OCI-LY7 (cell line): ENCODE data around the gene GOLPH3. TPM values are rescaled to one million over a fixed set of nuclear protein-coding genes. Genes with fewer than 3 reads are reported as not detected.

Source experiments
- BruUV-seq: library from RNA; stranded (reverse); fragments of 400-500 nt; replicated peaks from 2 replicates; lab custom pipeline; 2021; lab: Mats Ljungman, UMichigan
- CTCF ChIA-PET: fragments of 300-600 bp; sonication (Branson Sonifier 250); formaldehyde crosslinking; loops from one replicate; lab custom pipeline; 2022; ENCODE audit warnings: antibody characterized with exemption; ENCODE audit not compliant: unreplicated experiment; lab: Charles Lee
- POLR2A ChIA-PET: fragments of 300-600 bp; sonication (Branson Sonifier 250); formaldehyde crosslinking; loops from one replicate; lab custom pipeline; 2022; ENCODE audit warnings: antibody characterized with exemption; lab: Charles Lee
- DNase-seq: peaks from one replicate; pipeline ENCODE4 v3.0.0-alpha.2; 2015; ENCODE audit warnings: low spot score
- H2AFZ ChIP-seq: fragments of 200-600 bp; sonication (generic), shearing (Covaris generic); 2 replicates; pipeline ENCODE4 v1.6.1; 2014; ENCODE audit warnings: mild to moderate bottlenecking, antibody characterized with exemption, low read length, moderate library complexity
- H3K27ac ChIP-seq: fragments of 200-600 bp; sonication (generic); 2 replicates; pipeline ENCODE4 v1.5.1; 2014; ENCODE audit warnings: mixed run types, low read depth, mild to moderate bottlenecking, moderate library complexity, low read length, inconsistent platforms; ENCODE audit not compliant: poor library complexity, severe bottlenecking
- H3K36me3 ChIP-seq: fragments of 200-600 bp; sonication (generic); 2 replicates; pipeline ENCODE4 v1.6.1; 2014; ENCODE audit warnings: mild to moderate bottlenecking, antibody characterized with exemption, low read length, moderate library complexity, mixed read lengths; ENCODE audit not compliant: insufficient read depth
- H3K4me1 ChIP-seq: fragments of 200-600 bp; sonication (generic); 2 replicates; pipeline ENCODE4 v1.5.1; 2014; ENCODE audit warnings: mild to moderate bottlenecking, low read length; ENCODE audit not compliant: insufficient read depth, poor library complexity, severe bottlenecking
- H3K4me2 ChIP-seq: fragments of 200-600 bp; sonication (generic); 2 replicates; pipeline ENCODE4 v1.6.1; 2014; ENCODE audit warnings: mild to moderate bottlenecking, low read length
- H3K4me3 ChIP-seq: fragments of 200-600 bp; sonication (generic); 2 replicates; pipeline ENCODE4 v1.5.1; 2014; ENCODE audit warnings: mild to moderate bottlenecking, low read depth, low read length; ENCODE audit not compliant: poor library complexity, severe bottlenecking
- H3K79me2 ChIP-seq: fragments of 200-600 bp; sonication (generic); 2 replicates; pipeline ENCODE4 v1.6.1; 2016; ENCODE audit warnings: low read depth, mild to moderate bottlenecking, low read length, moderate library complexity, mixed read lengths; ENCODE audit not compliant: insufficient read depth
- H3K9me2 ChIP-seq: fragments of 200-600 bp; sonication (generic); 2 replicates; pipeline ENCODE4 v1.6.1; 2016; ENCODE audit warnings: mild to moderate bottlenecking, low read length, mixed read lengths; ENCODE audit not compliant: insufficient read depth
- H3K9me3 ChIP-seq: fragments of 200-600 bp; sonication (generic); 2 replicates; pipeline ENCODE4 v1.6.1; 2014; ENCODE audit warnings: mild to moderate bottlenecking, mixed run types, low read length, mixed read lengths
- H4K20me1 ChIP-seq: fragments of 200-600 bp; sonication (generic); 2 replicates; pipeline ENCODE4 v1.6.1; 2014; ENCODE audit warnings: mild to moderate bottlenecking, antibody characterized with exemption, low read length, moderate library complexity, mixed read lengths; ENCODE audit not compliant: insufficient read depth
- EZH2phosphoT487 ChIP-seq: fragments of 200-600 bp; sonication (generic); IDR thresholded peaks from 2 replicates; pipeline ENCODE4 v1.6.1; 2018; ENCODE audit warnings: low read depth, borderline replicate concordance, mild to moderate bottlenecking, mixed run types, antibody characterized with exemption, low read length, moderate library complexity, mixed read lengths
- intact Hi-C: fragments of 100-400 bp; cut with micrococcal nuclease; formaldehyde crosslinking; loops from one replicate; pipeline ENCODE4 v1.10.0; 2022; ENCODE audit not compliant: unreplicated experiment
- total RNA-seq, 2 experiments: library from RNA; depleted of rRNA in 1 of 2; stranded (reverse); fragments of >200 nt in 1 of 2; shearing (Covaris generic) in 1 of 2; gene quantifications; 2 replicates each; pipeline ENCODE4 v1.2.3, GENCODE V29; 2014 to 2022
- TF ChIP-seq, protein P1 (sequence below): fragments of 200-600 bp; sonication (generic); conservative IDR thresholded peaks from 2 replicates; pipeline ENCODE4 v1.5.1; 2014; ENCODE audit warnings: mild to moderate bottlenecking, antibody characterized with exemption, low read length, moderate library complexity, mixed read lengths

Gene GOLPH3
- total RNA-seq, 2 experiments from 2014 or later: 35.9 to 53.8 TPM

DNA sequence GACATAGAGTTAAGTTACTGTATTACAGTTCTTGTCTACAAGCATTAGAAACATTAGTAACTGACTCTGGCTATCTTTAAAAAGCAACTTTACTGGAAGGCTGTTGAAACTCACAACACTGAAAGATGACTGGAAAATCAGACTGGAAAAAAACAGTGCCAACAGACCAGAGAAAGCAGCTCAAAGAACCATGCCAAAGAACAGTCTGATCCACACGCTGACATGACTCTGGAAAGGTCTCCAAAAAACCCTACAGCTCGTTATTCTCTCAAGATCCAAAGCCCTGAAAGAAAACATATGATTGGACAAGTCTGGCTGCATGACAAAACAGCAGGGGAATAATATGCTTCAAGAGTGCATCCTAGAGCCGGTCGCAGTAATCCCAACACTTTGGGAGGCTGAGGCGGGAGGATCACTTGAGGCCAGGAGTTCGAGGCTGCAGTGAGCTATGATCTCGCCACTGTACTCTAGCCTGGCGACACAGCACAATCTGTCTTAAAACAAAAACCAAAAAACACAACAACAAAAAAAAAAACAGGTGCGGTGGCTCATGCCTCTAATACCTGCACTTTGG lies 5.6 kb downstream of the GOLPH3 start:
- no TSS peak for BruUV-seq
- no peak overlapping the region for H3K4me3 ChIP-seq
- H4K20me1 ChIP-seq: 0 out of 2 replicates have a peak, but pooled peaks cover 6% of the 10 kb centered on the region
- no peak overlapping the region for H3K4me2 ChIP-seq
- intact Hi-C loops: no loop called here
- DNase-seq: no peak
- peaks cover 76% of the 10 kb centered on the region for H3K36me3 ChIP-seq
- peaks cover 99% of the 10 kb centered on the region for H3K79me2 ChIP-seq
- POLR2A ChIA-PET: no interaction called here
- TF ChIP-seq EZH2phosphoT487: no peak
- TF ChIP-seq, protein P1, sequence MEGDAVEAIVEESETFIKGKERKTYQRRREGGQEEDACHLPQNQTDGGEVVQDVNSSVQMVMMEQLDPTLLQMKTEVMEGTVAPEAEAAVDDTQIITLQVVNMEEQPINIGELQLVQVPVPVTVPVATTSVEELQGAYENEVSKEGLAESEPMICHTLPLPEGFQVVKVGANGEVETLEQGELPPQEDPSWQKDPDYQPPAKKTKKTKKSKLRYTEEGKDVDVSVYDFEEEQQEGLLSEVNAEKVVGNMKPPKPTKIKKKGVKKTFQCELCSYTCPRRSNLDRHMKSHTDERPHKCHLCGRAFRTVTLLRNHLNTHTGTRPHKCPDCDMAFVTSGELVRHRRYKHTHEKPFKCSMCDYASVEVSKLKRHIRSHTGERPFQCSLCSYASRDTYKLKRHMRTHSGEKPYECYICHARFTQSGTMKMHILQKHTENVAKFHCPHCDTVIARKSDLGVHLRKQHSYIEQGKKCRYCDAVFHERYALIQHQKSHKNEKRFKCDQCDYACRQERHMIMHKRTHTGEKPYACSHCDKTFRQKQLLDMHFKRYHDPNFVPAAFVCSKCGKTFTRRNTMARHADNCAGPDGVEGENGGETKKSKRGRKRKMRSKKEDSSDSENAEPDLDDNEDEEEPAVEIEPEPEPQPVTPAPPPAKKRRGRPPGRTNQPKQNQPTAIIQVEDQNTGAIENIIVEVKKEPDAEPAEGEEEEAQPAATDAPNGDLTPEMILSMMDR: no peak
- no peaks in the 10 kb centered on the region for H3K9me2 ChIP-seq
- no peak overlapping the region for H3K27ac ChIP-seq
- H2AFZ ChIP-seq: no peak overlapping the region
- CTCF ChIA-PET: no interaction called here
- peaks cover 6% of the 10 kb centered on the region; the same call in 1 of the 2 replicates for H3K9me3 ChIP-seq
- peaks cover 36% of the 10 kb centered on the region for H3K4me1 ChIP-seq

DNA sequence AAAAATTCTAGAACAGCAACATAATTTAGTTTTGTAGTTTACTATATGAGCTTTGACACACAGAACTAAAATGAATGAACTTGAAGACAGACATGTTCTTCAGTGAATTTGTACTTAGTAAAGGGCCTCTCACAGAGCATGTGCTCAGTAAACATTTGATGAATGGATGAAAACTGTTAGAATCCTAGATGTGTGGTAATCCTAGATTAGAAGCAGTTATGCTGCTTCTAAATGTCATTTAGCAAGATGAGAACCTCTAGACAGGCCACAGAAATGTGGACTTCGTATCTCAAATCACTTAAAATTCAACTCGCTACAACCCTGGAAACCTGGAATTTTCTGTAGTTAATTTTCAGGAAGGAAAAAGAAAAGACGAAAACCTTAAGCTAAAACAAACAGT lies 8.5 kb downstream of the GOLPH3 start:
- TF ChIP-seq, protein P1: no peak
- TF ChIP-seq EZH2phosphoT487: no peak
- no TSS peak for BruUV-seq
- ChIA-PET CTCF (no interaction called here), POLR2A (interaction anchor here (0.6 to 1.0 kb wide), 5 partner anchors 22 to 358 kb away, joined by 3 to 6 read pairs (median 3); no protein-coding TSS in a partner anchor)
- H2AFZ ChIP-seq: no peak overlapping the region
- H3K9me2 ChIP-seq: no peaks in the 10 kb centered on the region
- H4K20me1 ChIP-seq: no peaks in the 10 kb centered on the region
- H3K4me3 ChIP-seq: no peak overlapping the region
- DNase-seq: no peak
- peaks cover 22% of the 10 kb centered on the region for H3K4me1 ChIP-seq
- peaks cover 6% of the 10 kb centered on the region; the same call in 1 of the 2 replicates for H3K9me3 ChIP-seq
- H3K36me3 ChIP-seq: peaks cover 67% of the 10 kb centered on the region
- H3K4me2 ChIP-seq: no peak overlapping the region
- intact Hi-C loops: no loop called here
- H3K79me2 ChIP-seq: peaks cover 96% of the 10 kb centered on the region
- H3K27ac ChIP-seq: no peak overlapping the region

DNA sequence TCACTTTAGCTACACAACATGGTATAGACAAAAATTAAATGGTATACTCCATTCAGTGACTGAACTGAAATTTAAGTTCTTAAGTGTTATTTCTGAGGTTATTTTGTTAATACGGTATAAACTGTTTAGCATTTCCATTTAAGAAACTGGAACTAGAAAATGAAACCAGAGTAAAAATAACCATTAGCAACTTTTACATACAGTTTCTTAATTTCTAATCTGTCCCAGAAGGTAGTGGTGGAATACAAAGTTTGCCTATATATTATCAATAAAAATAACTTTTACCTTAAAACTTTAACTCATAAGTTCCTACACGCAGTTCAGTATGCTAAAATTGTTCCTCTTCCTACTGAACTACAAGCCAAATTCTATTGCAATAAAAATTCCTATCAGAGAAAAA lies 10.3 kb downstream of the GOLPH3 start:
- H2AFZ ChIP-seq: no peak overlapping the region
- no peak for DNase-seq
- peaks cover 11% of the 10 kb centered on the region; the same call in 1 of the 2 replicates for H4K20me1 ChIP-seq
- ChIA-PET POLR2A (interaction anchor here (0.7 to 1.7 kb wide), 5 partner anchors 8 to 32 kb away, joined by 3 to 7 read pairs (median 3); partner anchors contain the start of gene GOLPH3), CTCF (no interaction called here)
- H3K27ac ChIP-seq: no peak overlapping the region
- no peak overlapping the region for H3K4me3 ChIP-seq
- H3K4me2 ChIP-seq: peak overlapping the region; percentile 36
- intact Hi-C loops: no loop called here
- peaks cover 16% of the 10 kb centered on the region for H3K4me1 ChIP-seq
- no peaks in the 10 kb centered on the region for H3K9me2 ChIP-seq
- H3K79me2 ChIP-seq: peaks cover 96% of the 10 kb centered on the region
- H3K9me3 ChIP-seq: peaks cover 6% of the 10 kb centered on the region; the same call in 1 of the 2 replicates
- no TSS peak for BruUV-seq
- H3K36me3 ChIP-seq: peaks cover 56% of the 10 kb centered on the region
- TF ChIP-seq, protein P1: no peak
- TF ChIP-seq EZH2phosphoT487: no peak
